ENCODE data around the gene TAX1BP1. TPM values are rescaled to one million over a fixed set of nuclear protein-coding genes. Genes with fewer than 3 reads are reported as not detected.

TAX1BP1 gene
- total RNA-seq, result 38.3 and 57.8 TPM in 2 replicates

DNA sequence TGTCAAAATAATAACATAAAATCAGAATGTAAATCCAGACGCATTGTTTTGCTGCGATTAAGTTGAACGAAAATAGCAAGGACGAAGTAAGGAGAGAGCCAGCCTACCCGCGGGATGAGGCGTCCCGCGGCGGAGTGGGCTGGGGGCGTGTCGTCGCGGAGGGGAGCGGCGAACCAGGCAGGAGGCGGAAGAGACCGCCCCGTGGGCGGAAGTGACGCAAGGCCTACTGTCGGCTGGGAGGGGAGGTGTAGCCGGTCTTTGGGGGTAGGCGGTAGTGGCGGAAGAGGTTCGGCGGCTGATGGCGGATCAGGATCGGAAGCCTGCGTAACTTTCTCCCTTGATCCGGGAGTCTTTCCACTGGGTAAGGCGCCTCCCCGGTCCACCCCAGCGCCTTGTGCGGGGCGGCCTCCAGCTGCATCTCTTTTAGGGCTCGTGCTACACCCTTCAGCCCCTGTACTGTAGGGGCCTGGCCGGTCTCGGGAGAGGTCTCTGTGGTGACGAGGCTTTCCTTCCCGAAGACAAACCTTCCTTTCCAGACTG is at the start of gene TAX1BP1:
TAX1BP1 (plus strand) TSS at position 254 of the 540 bp plus-strand sequence. CDS start 8,363 bp downstream, outside the sequence.

Other genes starting within 250 kb of the TAX1BP1 start
- gene HIBADH, start 77.3 kb upstream of the TAX1BP1 start, total RNA-seq, result 48.4 and 59.2 TPM in 2 replicates